Mammary epithelial cell (primary cell): ENCODE measurements around the gene ANGPTL8.

Experiments
- CTCF ChIP-seq, 2 donors: IDR thresholded peaks in 1 of 2; conservative IDR thresholded peaks in 1 of 2; 2 replicates each; pipeline ENCODE4 v1.5.1; 2011 to 2012; ENCODE audit warnings: inconsistent platforms in 2 of 2, low read length in 2 of 2, mild to moderate bottlenecking in 2 of 2, control low read depth in 1 of 2, low read depth in 1 of 2; ENCODE audit not compliant: insufficient read depth in 1 of 2; ENCODE audit errors: extremely low read depth in 1 of 2
- EZH2 ChIP-seq: IDR thresholded peaks from 2 replicates; pipeline ENCODE4 v1.6.1; 2012; ENCODE audit warnings: low read length, inconsistent platforms, borderline replicate concordance

GRCh38 chr19:11290256-11290655 lies 50.8 kb downstream of the ANGPTL8 start:
- no peak for TF ChIP-seq CTCF (conservative IDR thresholded peaks at IDR 0.05 in 1 of 2, IDR thresholded peaks at IDR 0.05 in 1 of 2; ENCODE audit: extremely low read depth in 1 of 2, insufficient read depth in 1 of 2, low read depth in 1 of 2, low read length in 2 of 2)
- TF ChIP-seq EZH2, result no peak
